Lower leg skin (tissue), 4 donors: ENCODE measurements around the gene NTRK2. TPM values are rescaled to one million over a fixed set of nuclear protein-coding genes. Genes with fewer than 3 reads are reported as not detected.

Experiments used
- DNase-seq, 2 donors: peaks; one replicate each; pipeline ENCODE4 v3.0.0-alpha.2; 2019; ENCODE audit warnings: low spot score in 2 of 2
- H3K4me3 ChIP-seq: fragments of 200-600 bp; sonication (generic); 2 replicates; pipeline ENCODE4 v1.5.1; 2017; ENCODE audit warnings: mild to moderate bottlenecking, low read depth; ENCODE audit not compliant: poor library complexity, severe bottlenecking
- CTCF ChIP-seq, 3 donors: fragments of 450-650 bp; IDR thresholded peaks; one replicate each; pipeline ENCODE4 v1.5.1; 2016; ENCODE audit warnings: antibody characterized with exemption in 3 of 3, mild to moderate bottlenecking in 3 of 3, moderate library complexity in 2 of 3
- POLR2A ChIP-seq, 2 donors: fragments of 450-650 bp; IDR thresholded peaks; one replicate each; pipeline ENCODE4 v1.6.1; 2016 to 2017; ENCODE audit warnings: antibody characterized with exemption in 2 of 2, mild to moderate bottlenecking in 1 of 2, moderate library complexity in 1 of 2
- WGBS, 2 donors: methylation state at CpG; one replicate each; pipeline ENCODE4 v1.1.5; 2018; 5-methylcytosine and 5-hydroxymethylcytosine counted together
- intact Hi-C: fragments of 100-400 bp; cut with DNase I; formaldehyde crosslinking; loops from one replicate; pipeline ENCODE4 v1.15.0; 2023; ENCODE audit warnings: low total_unique reads
- total RNA-seq, 4 donors: library from RNA; depleted of rRNA; stranded (reverse); fragments of >200 nt; gene quantifications; one replicate each; pipeline ENCODE4 v1.1.0, GENCODE V29; 2016

Gene NTRK2
- total RNA-seq, 4 donors from 2014 or later = 6.2 to 16.3 (median 10.3) TPM

DNA sequence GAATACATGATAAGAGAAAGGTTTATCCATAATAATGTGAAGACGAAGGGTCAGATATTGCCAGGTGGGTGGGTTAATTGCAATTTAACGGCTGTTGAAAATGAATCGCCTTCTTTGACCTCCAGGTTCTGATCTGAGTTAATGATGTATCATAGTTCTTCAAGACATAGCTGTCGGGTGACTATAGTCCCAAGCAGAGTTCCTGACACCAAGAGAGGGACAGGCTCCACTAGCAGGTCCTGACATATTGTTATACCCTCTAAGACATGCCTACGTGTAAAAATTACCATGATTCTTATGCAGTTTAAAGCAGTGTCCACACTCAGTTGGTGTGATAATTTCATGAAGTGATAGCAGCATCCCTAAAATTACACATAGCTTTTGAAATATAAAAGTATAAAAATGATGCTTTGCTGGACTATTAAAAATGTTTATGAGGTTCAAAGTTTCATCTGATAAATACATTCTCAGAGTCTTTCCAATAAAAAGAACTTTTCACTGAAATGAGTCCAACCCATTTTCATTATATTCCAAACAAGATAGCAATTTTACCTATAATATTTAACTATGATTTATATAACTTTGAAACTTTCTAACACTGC, 53.0 kb downstream of the NTRK2 start:
- intact Hi-C loops = no loop called here
- H3K4me3 ChIP-seq = no peak overlapping the region
- 93 to 96% methylated on average over 5 of the region's 5 CpGs for WGBS, 2 donors
- DNase-seq = no peak
- TF ChIP-seq CTCF (IDR thresholded peaks at IDR 0.05) (no peak), POLR2A (IDR thresholded peaks at IDR 0.05) (no peak)

- TF ChIP-seq POLR2A (IDR thresholded peaks at IDR 0.05) (no peak), CTCF (IDR thresholded peaks at IDR 0.05) (no peak)
- no peak overlapping the region for H3K4me3 ChIP-seq
- intact Hi-C loops = no loop called here
- no peak for DNase-seq
- WGBS, 2 donors = 93 to 94% methylated on average over 3 of the region's 3 CpGs
Measured at GRCh38 chr9:84723426-84723825, 53.9 kb downstream of the NTRK2 start.

GRCh38 chr9:84731696-84732095, 62.2 kb downstream of the NTRK2 start:
- DNase-seq = no peak
- TF ChIP-seq CTCF (IDR thresholded peaks at IDR 0.05) (no peak), POLR2A (IDR thresholded peaks at IDR 0.05) (no peak)
- no peak overlapping the region for H3K4me3 ChIP-seq
- WGBS, 2 donors = 89 to 93% methylated on average over 7 of the region's 7 CpGs
- intact Hi-C loops = no loop called here

- DNase-seq = no peak
- no peak for TF ChIP-seq POLR2A (IDR thresholded peaks at IDR 0.05)
- no peak for TF ChIP-seq CTCF (IDR thresholded peaks at IDR 0.05)
- intact Hi-C loops = no loop called here
- 85 to 90% methylated on average over 10 of the region's 10 CpGs for WGBS, 2 donors
- H3K4me3 ChIP-seq = no peak overlapping the region
Measured at GRCh38 chr9:84736081-84736480, 66.6 kb downstream of the NTRK2 start.

DNA sequence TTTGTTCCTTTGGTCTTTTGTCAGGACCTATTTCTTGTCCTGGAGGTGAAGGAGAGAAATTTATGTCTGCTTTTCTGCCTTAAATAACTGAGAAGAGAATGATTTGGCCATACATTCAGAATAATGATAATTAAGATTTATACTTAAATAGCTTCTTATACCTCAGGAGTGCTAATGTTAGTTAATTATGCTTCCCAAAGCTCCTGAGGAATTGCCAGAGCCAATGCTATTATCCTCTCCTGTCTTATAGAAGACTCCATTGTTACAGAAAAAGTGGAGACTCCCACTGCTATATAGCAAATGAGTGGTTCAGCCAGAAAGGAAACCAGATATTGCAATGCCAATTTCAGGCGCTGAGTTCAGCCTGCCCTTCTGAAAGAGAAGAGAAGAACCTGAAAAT, 67.0 kb downstream of the NTRK2 start:
- no peak for DNase-seq
- no peak for TF ChIP-seq CTCF (IDR thresholded peaks at IDR 0.05)
- TF ChIP-seq POLR2A (IDR thresholded peaks at IDR 0.05) = no peak
- intact Hi-C loops = no loop called here
- WGBS, 2 donors = 67 to 75% methylated on average over 1 of the region's 1 CpG
- no peak overlapping the region for H3K4me3 ChIP-seq

DNA sequence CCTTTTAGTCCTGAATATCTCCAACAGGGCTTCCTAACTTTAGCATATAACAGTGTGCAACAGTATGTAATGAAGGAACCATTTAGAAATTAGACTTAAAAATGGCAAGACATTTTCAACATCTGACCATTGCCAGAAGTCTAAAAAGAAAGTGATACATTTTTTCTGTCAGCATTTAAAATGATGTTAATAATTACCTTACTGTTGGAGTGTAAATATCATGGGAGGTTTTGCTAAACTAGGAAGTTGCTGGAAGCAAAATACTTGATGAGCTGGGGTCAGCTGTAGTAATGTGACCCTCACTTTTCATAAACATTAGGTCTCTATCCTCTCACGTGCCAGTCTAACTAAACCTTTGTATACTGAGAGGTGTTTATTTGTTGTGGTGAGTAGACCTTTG, 68.8 kb downstream of the NTRK2 start:
- intact Hi-C loops = no loop called here
- no peak for TF ChIP-seq CTCF (IDR thresholded peaks at IDR 0.05)
- TF ChIP-seq POLR2A (IDR thresholded peaks at IDR 0.05) = no peak
- no peak overlapping the region for H3K4me3 ChIP-seq
- 83 to 85% methylated on average over 1 of the region's 1 CpG for WGBS, 2 donors
- no peak for DNase-seq
